IPS-11a (cell line): ENCODE results near the gene RGS9BP.
"Not testable (repeated sequence)": the region's sequence is repeated elsewhere in the genome, so short reads cannot be mapped to it uniquely, and the experiment has no call there.

Experiments used
- H3K4me3 ChIP-seq: one replicate; pipeline ENCODE4 v1.5.1; 2013; ENCODE audit warnings: low read depth, low read length, control low read depth

Gene RGS9BP

GRCh38 chr19:32694851-32695250 is 19.2 kb downstream of the RGS9BP start:
- not testable (repeated sequence) for H3K4me3 ChIP-seq

DNA sequence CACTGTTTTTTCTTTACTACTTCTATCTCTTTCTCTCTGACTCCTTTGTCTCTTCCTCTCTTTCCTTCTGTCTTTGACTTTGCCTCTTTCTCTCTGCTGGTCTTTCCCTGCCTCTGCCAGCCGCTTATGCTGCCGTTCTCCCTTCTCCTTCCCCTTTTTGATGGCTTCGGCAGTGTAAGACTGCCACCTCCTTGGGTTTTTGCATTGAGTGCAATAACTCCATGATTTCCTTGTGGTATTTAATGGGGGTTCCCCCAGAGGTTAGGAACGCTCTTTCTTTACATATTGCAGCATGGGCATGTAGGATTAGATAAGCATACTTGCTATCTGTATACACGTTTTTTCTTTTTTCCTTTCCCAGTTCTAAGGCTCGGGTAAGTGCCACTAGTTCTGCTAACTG is 19.9 kb downstream of the RGS9BP start:
- H3K4me3 ChIP-seq, result not testable (repeated sequence)

DNA sequence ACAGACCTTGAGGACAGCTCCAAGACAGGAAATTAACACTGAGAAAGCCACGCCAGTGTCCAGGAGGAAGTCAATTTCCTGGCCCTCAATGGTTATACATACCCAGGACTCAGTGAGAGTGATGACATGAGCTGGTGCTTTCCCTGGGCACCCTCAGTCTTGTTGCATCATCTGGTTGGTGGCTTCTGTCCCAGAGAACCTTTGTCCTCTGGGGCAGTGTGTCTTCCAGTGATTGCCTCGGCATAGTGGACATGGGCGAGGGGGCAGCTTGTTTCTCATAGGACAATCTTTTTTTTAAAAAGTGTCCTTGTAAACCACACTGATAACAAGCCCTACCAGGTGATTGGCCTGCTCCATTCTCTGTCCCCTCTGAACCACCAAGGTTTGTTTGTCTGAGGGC is 21.1 kb downstream of the RGS9BP start:
- H3K4me3 ChIP-seq, result not testable (repeated sequence)

DNA sequence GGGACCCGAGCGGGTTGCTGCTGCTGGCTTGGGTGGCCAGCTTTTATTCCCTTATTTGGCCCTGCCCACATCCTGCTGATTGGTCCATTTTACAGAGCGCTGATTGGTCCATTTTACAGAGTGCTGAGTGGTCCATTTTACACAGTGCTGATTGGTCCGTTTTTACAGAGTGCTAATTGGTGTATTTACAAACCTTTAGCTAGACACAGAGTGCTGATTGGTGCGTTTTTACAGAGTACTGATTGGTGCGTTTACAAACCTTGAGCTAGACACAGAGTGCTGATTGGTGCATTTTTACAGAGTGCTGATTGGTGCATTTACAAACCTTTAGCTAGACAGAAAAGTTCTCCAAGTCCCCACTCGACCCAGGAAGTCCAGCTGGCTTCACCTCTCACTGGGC is 24.5 kb downstream of the RGS9BP start:
- not testable (repeated sequence) for H3K4me3 ChIP-seq

- H3K4me3 ChIP-seq, result no peak overlapping the region
Measured at GRCh38 chr19:32702010-32702409, 26.4 kb downstream of the RGS9BP start.

- not testable (repeated sequence) for H3K4me3 ChIP-seq
Measured at GRCh38 chr19:32704006-32704405, 28.4 kb downstream of the RGS9BP start.

GRCh38 chr19:32708457-32708856 is 32.8 kb downstream of the RGS9BP start:
- H3K4me3 ChIP-seq, result no peak overlapping the region

DNA sequence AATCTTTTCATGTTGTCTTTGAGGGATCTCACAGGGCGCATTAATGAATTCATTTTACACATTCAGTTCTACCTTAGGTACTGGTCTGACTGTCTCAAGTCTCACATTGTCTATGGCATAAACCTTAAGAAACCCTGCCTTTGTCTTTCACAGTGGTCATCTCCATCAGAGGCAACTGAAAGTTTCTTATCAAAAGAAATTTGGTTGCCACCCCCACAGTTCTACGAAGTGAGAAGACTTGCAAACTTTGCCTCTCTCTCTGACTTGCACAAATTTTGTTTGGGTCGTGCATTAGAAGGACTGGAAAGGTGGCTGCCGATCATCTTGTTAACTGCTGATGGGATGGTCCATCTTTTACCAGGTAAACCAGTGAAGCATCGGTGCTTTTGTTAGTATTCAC is 33.4 kb downstream of the RGS9BP start:
- H3K4me3 ChIP-seq, result no peak overlapping the region

DNA sequence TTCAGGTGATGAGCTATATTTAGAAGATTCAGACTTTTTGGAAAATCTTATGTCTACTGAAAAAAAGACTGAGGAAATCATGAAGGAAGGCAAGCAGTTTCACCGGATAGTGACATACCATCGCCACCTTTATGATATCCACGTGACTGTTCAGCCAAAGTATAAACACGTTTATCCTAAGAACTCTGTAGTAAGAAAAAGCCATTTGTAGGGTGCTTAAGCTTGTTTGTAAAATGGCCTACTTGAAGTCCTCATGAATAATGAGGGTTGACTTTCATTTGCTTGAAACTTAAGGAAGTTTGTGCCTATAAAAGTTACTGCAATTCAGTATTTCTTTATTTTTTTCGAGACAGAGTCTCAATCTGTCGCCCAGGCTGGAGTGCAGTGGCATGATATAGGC is 36.1 kb downstream of the RGS9BP start:
- no peak overlapping the region for H3K4me3 ChIP-seq

DNA sequence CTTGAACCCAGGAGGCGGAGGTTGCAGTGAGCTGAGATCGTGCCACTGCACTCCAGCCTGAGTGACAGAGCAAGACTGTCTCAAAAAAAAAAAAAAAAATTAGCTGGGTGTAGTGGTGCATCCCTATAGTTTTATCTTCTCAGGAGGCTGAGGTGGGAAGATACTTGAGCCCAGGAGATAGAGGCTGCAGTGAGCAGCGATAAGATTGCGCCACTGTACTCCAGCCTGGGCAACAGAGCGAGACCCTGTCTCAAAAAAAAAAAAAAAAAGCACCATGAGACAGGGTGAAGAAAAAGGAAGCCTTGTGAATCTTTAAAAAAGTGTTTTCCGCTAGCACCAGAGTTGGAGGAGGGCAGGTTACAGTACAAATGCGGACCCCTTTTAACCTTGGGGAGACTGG is 40.6 kb downstream of the RGS9BP start:
- not testable (repeated sequence) for H3K4me3 ChIP-seq

GRCh38 chr19:32717496-32717895 is 41.8 kb downstream of the RGS9BP start:
- H3K4me3 ChIP-seq, result no peak overlapping the region

DNA sequence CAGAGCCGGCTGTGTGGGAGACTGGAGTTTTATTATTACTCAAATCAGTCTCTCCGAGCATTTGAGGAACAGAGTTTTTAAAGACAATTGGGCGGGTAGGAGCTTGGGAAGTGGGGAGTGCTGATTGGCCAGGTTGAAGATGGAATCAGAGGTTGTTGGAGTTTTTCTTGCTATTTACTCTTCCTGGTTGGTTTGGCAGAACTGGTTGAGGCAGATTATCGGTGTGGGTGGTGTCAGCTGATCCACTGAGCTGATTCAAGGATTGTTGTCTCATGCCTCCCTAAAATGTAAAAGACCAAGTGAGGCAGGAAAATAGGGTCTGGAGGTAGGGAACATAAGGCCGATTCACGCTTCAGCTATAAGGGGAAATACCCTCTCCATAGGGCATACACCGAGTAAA is 42.6 kb downstream of the RGS9BP start:
- no peak overlapping the region for H3K4me3 ChIP-seq

DNA sequence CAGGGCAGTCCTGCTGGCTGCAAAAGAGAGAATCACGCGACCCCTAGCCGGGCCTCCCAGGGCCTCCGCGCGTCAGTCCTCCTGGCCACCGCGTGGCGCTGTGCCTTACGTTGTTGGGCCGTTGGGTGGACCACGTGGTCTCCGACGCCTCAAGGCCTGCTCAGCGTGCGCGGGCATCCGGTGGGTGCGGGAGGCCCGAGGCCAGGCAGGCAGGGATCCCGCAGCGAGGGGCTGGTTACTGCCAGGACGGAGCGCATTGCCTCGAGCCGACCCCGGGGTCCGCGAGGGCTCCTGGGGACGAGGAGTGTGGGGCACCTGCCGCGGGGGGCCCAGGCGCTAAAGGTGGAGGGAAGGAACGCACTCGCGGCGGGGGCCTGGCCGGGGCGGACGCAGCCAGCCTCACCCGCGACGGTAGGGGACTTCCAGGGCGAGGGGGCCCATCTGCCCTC is 44.0 kb downstream of the RGS9BP start, which contains the start of gene TDRD12:
TDRD12 (plus strand) TSS at position 157 of the 449 bp plus-strand sequence. CDS start 306 bp downstream, outside the sequence.
- H3K4me3 ChIP-seq, result no peak within 1 kb of the TSS

- H3K4me3 ChIP-seq, result no peak overlapping the region
Measured at GRCh38 chr19:32720216-32720935, 44.7 kb downstream of the RGS9BP start.

DNA sequence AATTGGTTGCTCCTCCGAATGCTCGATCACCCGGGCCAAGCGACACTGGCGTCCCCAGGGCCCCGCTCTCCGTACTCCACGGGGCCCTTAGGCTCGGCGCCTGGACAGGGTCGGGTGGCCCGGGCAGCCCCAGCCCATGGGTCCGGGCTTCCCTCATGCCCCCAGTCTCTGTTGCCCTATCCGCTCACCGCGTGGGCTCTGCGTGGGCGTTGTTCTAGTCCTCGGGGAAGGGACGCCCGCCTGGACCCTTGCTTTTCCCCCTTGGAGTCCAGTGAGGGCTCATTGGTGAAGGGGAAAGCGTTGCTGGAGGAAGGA is 45.2 kb downstream of the RGS9BP start:
- no peak overlapping the region for H3K4me3 ChIP-seq
